ENCODE data around the gene ARHGAP11B.

DNA sequence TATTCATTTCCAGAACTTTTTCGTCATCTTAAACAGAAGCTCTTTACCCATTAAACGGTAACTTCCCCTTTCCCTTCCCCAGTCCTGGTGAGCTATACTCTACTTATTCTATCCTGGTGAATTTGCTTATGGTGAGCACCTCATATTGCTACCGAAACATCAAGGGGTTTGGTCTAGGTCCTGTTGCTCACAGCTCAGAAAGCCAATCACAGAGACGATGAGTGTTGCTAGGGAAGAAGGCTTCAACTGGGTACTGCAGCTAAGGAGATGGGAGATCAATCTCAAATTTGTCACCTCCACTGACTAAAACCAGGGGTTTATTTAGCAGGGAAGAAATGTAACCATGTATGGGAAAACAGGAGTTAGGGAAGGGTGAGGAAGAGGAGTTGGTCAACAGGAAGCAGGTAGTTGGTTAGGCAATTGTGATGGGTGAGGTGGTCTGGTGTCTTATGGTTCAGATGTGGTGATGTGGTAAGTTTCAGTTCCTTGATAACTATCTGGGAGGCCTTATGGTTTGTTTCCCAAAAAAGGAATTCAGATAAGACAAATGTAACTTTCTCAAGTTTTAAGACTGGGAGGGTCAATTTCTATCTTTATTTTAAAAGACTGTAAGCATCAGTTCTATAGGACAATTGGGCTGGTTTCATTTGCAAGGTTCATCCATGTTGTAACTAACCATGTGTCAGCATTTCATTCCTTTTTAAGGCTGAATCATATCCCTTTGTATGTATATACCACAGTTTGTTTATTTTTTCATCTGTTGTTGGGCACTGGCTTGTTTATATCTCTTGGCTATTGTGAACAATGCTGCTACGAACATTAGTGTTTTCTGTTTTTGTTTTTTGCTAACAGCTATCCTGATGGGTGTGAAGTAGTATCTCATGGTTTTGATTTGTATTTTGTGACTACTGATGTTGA is 24.3 kb downstream of the ARHGAP11B start:
- TF ChIP-seq, protein P1, sequence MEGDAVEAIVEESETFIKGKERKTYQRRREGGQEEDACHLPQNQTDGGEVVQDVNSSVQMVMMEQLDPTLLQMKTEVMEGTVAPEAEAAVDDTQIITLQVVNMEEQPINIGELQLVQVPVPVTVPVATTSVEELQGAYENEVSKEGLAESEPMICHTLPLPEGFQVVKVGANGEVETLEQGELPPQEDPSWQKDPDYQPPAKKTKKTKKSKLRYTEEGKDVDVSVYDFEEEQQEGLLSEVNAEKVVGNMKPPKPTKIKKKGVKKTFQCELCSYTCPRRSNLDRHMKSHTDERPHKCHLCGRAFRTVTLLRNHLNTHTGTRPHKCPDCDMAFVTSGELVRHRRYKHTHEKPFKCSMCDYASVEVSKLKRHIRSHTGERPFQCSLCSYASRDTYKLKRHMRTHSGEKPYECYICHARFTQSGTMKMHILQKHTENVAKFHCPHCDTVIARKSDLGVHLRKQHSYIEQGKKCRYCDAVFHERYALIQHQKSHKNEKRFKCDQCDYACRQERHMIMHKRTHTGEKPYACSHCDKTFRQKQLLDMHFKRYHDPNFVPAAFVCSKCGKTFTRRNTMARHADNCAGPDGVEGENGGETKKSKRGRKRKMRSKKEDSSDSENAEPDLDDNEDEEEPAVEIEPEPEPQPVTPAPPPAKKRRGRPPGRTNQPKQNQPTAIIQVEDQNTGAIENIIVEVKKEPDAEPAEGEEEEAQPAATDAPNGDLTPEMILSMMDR (IDR thresholded peaks at IDR 0.05; ENCODE audit: insufficient read depth, low read depth, low read length) = no peak
- TF ChIP-seq EZH2 (IDR thresholded peaks at IDR 0.05; ENCODE audit: insufficient read depth, low read length) = no peak

Data from astrocyte (in vitro differentiated cells and primary cell).